K562 (cell line): Measurements from ENCODE around the gene PKIB.

Experiments
- L3MBTL2 ChIP-seq: fragments of 450-650 bp; IDR thresholded peaks from 2 replicates; pipeline ENCODE4 v1.6.1; 2016; ENCODE audit warnings: mild to moderate bottlenecking, moderate library complexity
- MAX ChIP-seq: sonication (generic); formaldehyde crosslinking; IDR thresholded peaks from 2 replicates; pipeline ENCODE4 v1.9.0; 2022; ENCODE audit warnings: mild to moderate bottlenecking, missing genetic modification reagents

GRCh38 chr6:122695188-122695587 is 85.0 kb downstream of the PKIB start:
- TF ChIP-seq MAX (CRISPR knock-in tag): no peak
- TF ChIP-seq L3MBTL2: no peak
